Caco-2 (cell line): Measurements from ENCODE around the gene KRTAP20-3. TPM values are rescaled to one million over a fixed set of nuclear protein-coding genes. Genes with fewer than 3 reads are reported as not detected.

ENCODE experiments used
- BruUV-seq: library from RNA; stranded (reverse); fragments of 400-500 nt; replicated peaks from 2 replicates; lab custom pipeline; 2021; lab: Mats Ljungman, UMichigan
- CTCF ChIA-PET: fragments of 300-600 bp; sonication (Branson Sonifier 250); formaldehyde crosslinking; loops from one replicate; lab custom pipeline; 2022; ENCODE audit warnings: antibody characterized with exemption; lab: Charles Lee
- POLR2A ChIA-PET: fragments of 300-600 bp; sonication (Branson Sonifier 250); formaldehyde crosslinking; loops from one replicate; lab custom pipeline; 2022; ENCODE audit warnings: antibody characterized with exemption; lab: Charles Lee
- DNase-seq, 2 experiments: peaks; one replicate each; pipeline versions ENCODE4 v3.0.0 to v3.0.0-alpha.2; 2020 to 2022
- H3K27me3 ChIP-seq: replicated peaks from 2 replicates; pipeline ENCODE4 v1.6.0; 2011; ENCODE audit warnings: low read length; ENCODE audit not compliant: control insufficient read depth, insufficient read depth
- H3K36me3 ChIP-seq: 2 replicates; pipeline ENCODE4 v1.5.1; 2011; ENCODE audit warnings: low read length; ENCODE audit not compliant: control insufficient read depth, insufficient read depth
- H3K4me1 ChIP-seq: fragments of 250-450 bp; sonication (Bioruptor Pico); 2 replicates; pipeline ENCODE4 v1.5.1; 2020; ENCODE audit warnings: mild to moderate bottlenecking
- H3K4me3 ChIP-seq: 2 replicates; pipeline ENCODE4 v1.5.1; 2011; ENCODE audit warnings: low read depth, mild to moderate bottlenecking, control low read depth, low read length
- H3K9me3 ChIP-seq: fragments of 250-450 bp; sonication (Bioruptor Pico); 2 replicates; pipeline ENCODE4 v1.5.1; 2020; ENCODE audit warnings: mild to moderate bottlenecking, moderate library complexity
- H3K27ac Mint-ChIP-seq: one replicate; pipeline ENCODE4 v1.8.0; 2022; ENCODE audit warnings: mixed read lengths; ENCODE audit not compliant: unreplicated experiment
- H3K27me3 Mint-ChIP-seq: one replicate; pipeline ENCODE4 v1.8.0; 2022; ENCODE audit warnings: mixed read lengths; ENCODE audit not compliant: insufficient read depth, unreplicated experiment
- H3K36me3 Mint-ChIP-seq: one replicate; pipeline ENCODE4 v1.8.0; 2022; ENCODE audit warnings: mild to moderate bottlenecking, mixed read lengths; ENCODE audit not compliant: insufficient read depth, unreplicated experiment
- H3K4me1 Mint-ChIP-seq: one replicate; pipeline ENCODE4 v1.8.0; 2022; ENCODE audit warnings: low read depth, mixed read lengths; ENCODE audit not compliant: unreplicated experiment
- H3K4me3 Mint-ChIP-seq: one replicate; pipeline ENCODE4 v1.8.0; 2022; ENCODE audit warnings: mild to moderate bottlenecking, moderate library complexity, mixed read lengths; ENCODE audit not compliant: unreplicated experiment
- H3K9me3 Mint-ChIP-seq: one replicate; pipeline ENCODE4 v1.8.0; 2022; ENCODE audit warnings: mixed read lengths; ENCODE audit not compliant: unreplicated experiment
- intact Hi-C: fragments of 100-400 bp; cut with micrococcal nuclease; formaldehyde crosslinking; loops from one replicate; pipeline ENCODE4 v1.10.0; 2022; ENCODE audit not compliant: unreplicated experiment
- total RNA-seq: library from RNA; stranded (reverse); gene quantifications from 2 replicates; pipeline ENCODE4 v1.2.3, GENCODE V29; 2022
- TF ChIP-seq, protein P1 (sequence below), 2 experiments: fragments of 200-600 bp in 1 of 2; IDR thresholded peaks; 1 replicate in 1 of 2; 2 replicates in 1 of 2; pipeline versions ENCODE4 v1.5.1 to v1.8.0; 2011 to 2022; ENCODE audit warnings: antibody characterized with exemption in 1 of 2, control low read depth in 1 of 2, inconsistent platforms in 1 of 2, low read depth in 1 of 2, low read length in 1 of 2, mild to moderate bottlenecking in 1 of 2, moderate library complexity in 1 of 2; ENCODE audit not compliant: insufficient read depth in 1 of 2, severe bottlenecking in 1 of 2, unreplicated experiment in 1 of 2

KRTAP20-3 gene
- total RNA-seq, 1 experiment from 2014 or later = not detected

DNA sequence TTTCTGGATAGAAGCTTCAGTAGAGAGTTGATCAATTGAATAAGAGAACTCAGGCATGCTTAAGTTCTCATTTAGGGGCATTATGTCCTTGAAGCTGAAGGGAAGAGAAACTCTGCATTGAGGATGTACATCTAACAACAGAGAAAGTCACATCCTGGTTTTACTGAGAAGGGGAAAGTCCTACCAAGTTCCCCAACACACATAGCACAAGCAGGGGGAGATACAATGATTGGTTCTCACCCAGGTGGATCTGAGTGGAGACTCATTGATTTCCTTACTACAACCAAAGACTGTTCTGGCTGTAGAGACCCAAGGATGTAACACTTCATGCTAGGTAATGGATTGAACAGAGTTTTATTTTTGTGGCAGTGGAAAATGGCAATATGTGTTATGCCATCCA is 27.5 kb upstream of the KRTAP20-3 start:
- CTCF ChIA-PET = no interaction called here

DNA sequence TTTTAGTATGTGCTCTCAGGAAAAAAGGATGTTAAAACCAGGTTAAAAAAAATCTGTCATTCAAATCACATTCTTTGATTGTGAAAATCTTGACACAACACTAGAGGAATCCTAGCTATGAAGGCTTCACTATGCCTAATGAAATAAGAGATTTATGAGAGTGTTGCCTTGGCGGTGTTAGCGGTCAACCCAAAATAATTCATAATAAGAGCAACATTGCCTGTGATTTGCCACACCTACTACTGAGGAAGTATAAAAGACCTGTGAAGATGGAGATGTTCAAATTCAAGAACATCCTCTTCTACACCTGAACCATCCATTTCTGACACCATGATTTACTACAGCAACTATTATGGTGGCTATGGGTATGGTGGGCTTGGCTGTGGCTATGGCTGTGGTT is 26.5 kb upstream of the KRTAP20-3 start, which contains the start of gene KRTAP20-1:
Gene KRTAP20-1 (plus strand): TSS at position 301 of the 400 bp plus-strand sequence. CDS start 30 bp downstream, at position 331.
- H3K9me3 Mint-ChIP-seq = peaks cover 2% of the 10 kb centered on the region
- H3K36me3 Mint-ChIP-seq = no peaks in the 10 kb centered on the region
- intact Hi-C loops = no loop called here
- no peaks in the 10 kb centered on the region for H3K27me3 Mint-ChIP-seq
- Histone ChIP-seq H3K4me3 (no peak within 1 kb of the TSS), H3K9me3 (no peaks in the 10 kb centered on the region), H3K27me3 (no peaks in the 10 kb centered on the region), H3K36me3 (no peaks in the 10 kb centered on the region), H3K4me1 (no peaks in the 10 kb centered on the region)
- TF ChIP-seq, protein P1, sequence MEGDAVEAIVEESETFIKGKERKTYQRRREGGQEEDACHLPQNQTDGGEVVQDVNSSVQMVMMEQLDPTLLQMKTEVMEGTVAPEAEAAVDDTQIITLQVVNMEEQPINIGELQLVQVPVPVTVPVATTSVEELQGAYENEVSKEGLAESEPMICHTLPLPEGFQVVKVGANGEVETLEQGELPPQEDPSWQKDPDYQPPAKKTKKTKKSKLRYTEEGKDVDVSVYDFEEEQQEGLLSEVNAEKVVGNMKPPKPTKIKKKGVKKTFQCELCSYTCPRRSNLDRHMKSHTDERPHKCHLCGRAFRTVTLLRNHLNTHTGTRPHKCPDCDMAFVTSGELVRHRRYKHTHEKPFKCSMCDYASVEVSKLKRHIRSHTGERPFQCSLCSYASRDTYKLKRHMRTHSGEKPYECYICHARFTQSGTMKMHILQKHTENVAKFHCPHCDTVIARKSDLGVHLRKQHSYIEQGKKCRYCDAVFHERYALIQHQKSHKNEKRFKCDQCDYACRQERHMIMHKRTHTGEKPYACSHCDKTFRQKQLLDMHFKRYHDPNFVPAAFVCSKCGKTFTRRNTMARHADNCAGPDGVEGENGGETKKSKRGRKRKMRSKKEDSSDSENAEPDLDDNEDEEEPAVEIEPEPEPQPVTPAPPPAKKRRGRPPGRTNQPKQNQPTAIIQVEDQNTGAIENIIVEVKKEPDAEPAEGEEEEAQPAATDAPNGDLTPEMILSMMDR (IDR thresholded peaks at IDR 0.05; ENCODE audit: insufficient read depth in 1 of 2, low read depth in 1 of 2, low read length in 1 of 2, severe bottlenecking in 1 of 2, unreplicated experiment in 1 of 2) = no peak
- H3K4me1 Mint-ChIP-seq = no peaks in the 10 kb centered on the region
- no TSS peak for BruUV-seq
- no peak for DNase-seq
- no peak within 1 kb of the TSS for H3K27ac Mint-ChIP-seq
- H3K4me3 Mint-ChIP-seq = no peak within 1 kb of the TSS
- POLR2A ChIA-PET = no interaction called here
- CTCF ChIA-PET = no interaction called here

More for the DNA sequence above, 27.5 kb upstream of the KRTAP20-3 start:
- Mint-ChIP-seq H3K4me1 (no peaks in the 10 kb centered on the region), H3K9me3 (peaks cover 8% of the 10 kb centered on the region), H3K36me3 (no peaks in the 10 kb centered on the region), H3K4me3 (no peak overlapping the region), H3K27ac (no peak overlapping the region), H3K27me3 (no peaks in the 10 kb centered on the region)
- Histone ChIP-seq H3K4me1 (no peaks in the 10 kb centered on the region), H3K36me3 (no peaks in the 10 kb centered on the region), H3K9me3 (no peaks in the 10 kb centered on the region), H3K27me3 (no peaks in the 10 kb centered on the region), H3K4me3 (no peak overlapping the region)
- POLR2A ChIA-PET = no interaction called here
- intact Hi-C loops = no loop called here
- no peak for DNase-seq
- TF ChIP-seq, protein P1 (IDR thresholded peaks at IDR 0.05; ENCODE audit: insufficient read depth in 1 of 2, low read depth in 1 of 2, low read length in 1 of 2, severe bottlenecking in 1 of 2, unreplicated experiment in 1 of 2) = no peak
- no TSS peak for BruUV-seq

DNA sequence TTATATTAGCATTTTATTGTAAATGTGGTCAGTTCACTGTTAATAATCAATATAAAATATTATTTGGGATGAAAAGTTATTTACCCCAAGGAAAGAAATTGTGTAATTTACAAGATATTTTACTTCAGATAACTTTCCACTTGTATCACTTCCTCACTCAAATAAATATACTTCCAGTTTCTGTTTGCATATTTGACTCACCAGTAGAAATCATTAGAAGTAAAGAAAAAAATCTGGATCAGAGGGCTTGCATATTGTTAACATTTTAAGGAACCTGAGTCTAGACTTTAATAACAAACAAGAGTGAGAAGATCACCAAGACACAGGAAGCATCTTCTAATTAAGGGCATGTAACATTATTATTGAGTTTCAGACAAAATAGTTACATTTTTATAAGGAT is 22.6 kb upstream of the KRTAP20-3 start:
- H3K9me3 ChIP-seq = no peaks in the 10 kb centered on the region
- intact Hi-C loops = no loop called here
- H3K36me3 ChIP-seq = no peaks in the 10 kb centered on the region
- H3K4me3 ChIP-seq = no peak overlapping the region
- no TSS peak for BruUV-seq
- no peaks in the 10 kb centered on the region for H3K27me3 Mint-ChIP-seq
- TF ChIP-seq, protein P1 (IDR thresholded peaks at IDR 0.05; ENCODE audit: insufficient read depth in 1 of 2, low read depth in 1 of 2, low read length in 1 of 2, severe bottlenecking in 1 of 2, unreplicated experiment in 1 of 2) = no peak
- POLR2A ChIA-PET = no interaction called here
- CTCF ChIA-PET = no interaction called here
- no peak overlapping the region for H3K4me3 Mint-ChIP-seq
- no peaks in the 10 kb centered on the region for H3K4me1 ChIP-seq
- DNase-seq = no peak
- no peak overlapping the region for H3K27ac Mint-ChIP-seq
- no peaks in the 10 kb centered on the region for H3K27me3 ChIP-seq
- no peaks in the 10 kb centered on the region for H3K4me1 Mint-ChIP-seq
- H3K36me3 Mint-ChIP-seq = no peaks in the 10 kb centered on the region
- H3K9me3 Mint-ChIP-seq = no peaks in the 10 kb centered on the region
